A549 (cell line): ENCODE data around the gene TAS2R30.

Experiments
- CHD4 ChIP-seq: fragments of 200-600 bp; sonication (generic); IDR thresholded peaks from 2 replicates; pipeline ENCODE4 v1.6.1; 2016; ENCODE audit warnings: antibody characterized with exemption, mild to moderate bottlenecking, borderline replicate concordance
- CTCF ChIP-seq: fragments of >200 bp; sonication (Bioruptor Twin); formaldehyde crosslinking; IDR thresholded peaks from 3 replicates; pipeline ENCODE4 v1.5.1; 2016
- ELK1 ChIP-seq: fragments of 150-350 bp; IDR thresholded peaks from 2 replicates; pipeline ENCODE4 v1.6.1; 2014; ENCODE audit warnings: low read depth, mild to moderate bottlenecking, low read length
- FOSL2 ChIP-seq, 2 experiments: fragments of 450-650 bp in 1 of 2; fragments of >200 bp in 1 of 2; sonication (Bioruptor Twin) in 1 of 2; formaldehyde crosslinking; IDR thresholded peaks; 2 replicates each; pipeline versions ENCODE4 v1.5.0 to v1.6.1; 2016 to 2020; ENCODE audit warnings: mild to moderate bottlenecking in 1 of 2, moderate library complexity in 1 of 2
- KDM5A ChIP-seq: fragments of 200-600 bp; sonication (generic); IDR thresholded peaks from 2 replicates; pipeline ENCODE4 v1.6.1; 2016; ENCODE audit warnings: antibody characterized with exemption, mild to moderate bottlenecking
- POLR2A ChIP-seq: IDR thresholded peaks from 2 replicates; pipeline ENCODE4 v1.6.1; 2012; ENCODE audit warnings: mild to moderate bottlenecking, low read length
- RCOR1 ChIP-seq: fragments of 150-350 bp; IDR thresholded peaks from 2 replicates; pipeline ENCODE4 v1.6.1; 2014; ENCODE audit warnings: antibody characterized with exemption, low read length, low read depth
- TP53 ChIP-seq: fragments of 250-450 bp; sonication (Bioruptor Pico); IDR thresholded peaks from 2 replicates; pipeline ENCODE4 v1.5.0; 2021; ENCODE audit warnings: mild to moderate bottlenecking, moderate library complexity
- ZFP36 ChIP-seq: fragments of 450-650 bp; IDR thresholded peaks from 2 replicates; pipeline ENCODE4 v1.6.1; 2014; ENCODE audit warnings: borderline replicate concordance; ENCODE audit not compliant: partially characterized antibody
- TF ChIP-seq, protein P1 (sequence below): IDR thresholded peaks from 2 replicates; pipeline ENCODE4 v1.6.1; 2012
- TF ChIP-seq, protein P2 (sequence below): fragments of 450-650 bp; IDR thresholded peaks from 2 replicates; pipeline ENCODE4 v1.6.1; 2014; ENCODE audit warnings: antibody characterized with exemption

GRCh38 chr12:11164384-11164783 is 29.9 kb upstream of the TAS2R30 start:
- no peak for TF ChIP-seq CTCF
- TF ChIP-seq ZFP36, result no peak
- TF ChIP-seq POLR2A, result no peak
- TF ChIP-seq RCOR1, result no peak
- no peak for TF ChIP-seq TP53
- no peak for TF ChIP-seq FOSL2 (IDR thresholded peaks at IDR 0.05)
- TF ChIP-seq FOSL2 (CRISPR knock-in tag; IDR thresholded peaks at IDR 0.05), result no peak
- TF ChIP-seq ELK1, result no peak
- TF ChIP-seq, protein P1, sequence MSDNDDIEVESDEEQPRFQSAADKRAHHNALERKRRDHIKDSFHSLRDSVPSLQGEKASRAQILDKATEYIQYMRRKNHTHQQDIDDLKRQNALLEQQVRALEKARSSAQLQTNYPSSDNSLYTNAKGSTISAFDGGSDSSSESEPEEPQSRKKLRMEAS, result no peak
- TF ChIP-seq CHD4, result no peak
- no peak for TF ChIP-seq KDM5A
- TF ChIP-seq, protein P2, sequence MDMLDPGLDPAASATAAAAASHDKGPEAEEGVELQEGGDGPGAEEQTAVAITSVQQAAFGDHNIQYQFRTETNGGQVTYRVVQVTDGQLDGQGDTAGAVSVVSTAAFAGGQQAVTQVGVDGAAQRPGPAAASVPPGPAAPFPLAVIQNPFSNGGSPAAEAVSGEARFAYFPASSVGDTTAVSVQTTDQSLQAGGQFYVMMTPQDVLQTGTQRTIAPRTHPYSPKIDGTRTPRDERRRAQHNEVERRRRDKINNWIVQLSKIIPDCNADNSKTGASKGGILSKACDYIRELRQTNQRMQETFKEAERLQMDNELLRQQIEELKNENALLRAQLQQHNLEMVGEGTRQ, result no peak
